Iris pigment epithelial cell (primary cell): Measurements from ENCODE around the gene DMBT1.

Source experiments
- DNase-seq: peaks from one replicate; pipeline ENCODE4 v3.0.0-alpha.2; 2011; ENCODE audit warnings: low read depth

Gene DMBT1

DNA sequence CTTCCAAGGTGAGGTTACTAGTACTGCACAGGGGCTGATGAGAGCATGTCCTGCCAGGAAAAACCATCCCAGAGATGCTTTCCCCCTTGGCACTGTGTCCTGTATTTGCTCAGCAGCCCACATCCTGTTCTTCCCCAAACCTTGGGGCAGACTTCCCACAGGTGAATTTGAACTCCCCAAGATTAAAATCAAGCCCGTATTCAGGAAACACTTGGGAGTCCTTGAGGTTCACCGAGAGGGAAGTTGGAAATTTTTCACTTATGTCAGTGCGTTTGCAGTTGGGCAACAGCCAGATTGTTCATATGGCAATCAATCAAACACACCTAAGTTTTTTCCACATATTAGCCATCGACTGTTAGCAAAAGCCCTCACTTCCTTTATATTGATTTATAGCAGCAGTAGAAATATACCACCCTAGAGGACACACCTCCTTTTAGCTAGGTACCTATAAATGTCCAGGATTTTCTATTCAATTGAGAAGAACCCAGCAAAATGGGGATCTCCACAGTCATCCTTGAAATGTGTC lies at the start of gene DMBT1:
TSS of gene DMBT1 (plus strand) at position 476 of the 526 bp plus-strand sequence. CDS start at position 493, 17 bp downstream.
- no peak for DNase-seq

DNA sequence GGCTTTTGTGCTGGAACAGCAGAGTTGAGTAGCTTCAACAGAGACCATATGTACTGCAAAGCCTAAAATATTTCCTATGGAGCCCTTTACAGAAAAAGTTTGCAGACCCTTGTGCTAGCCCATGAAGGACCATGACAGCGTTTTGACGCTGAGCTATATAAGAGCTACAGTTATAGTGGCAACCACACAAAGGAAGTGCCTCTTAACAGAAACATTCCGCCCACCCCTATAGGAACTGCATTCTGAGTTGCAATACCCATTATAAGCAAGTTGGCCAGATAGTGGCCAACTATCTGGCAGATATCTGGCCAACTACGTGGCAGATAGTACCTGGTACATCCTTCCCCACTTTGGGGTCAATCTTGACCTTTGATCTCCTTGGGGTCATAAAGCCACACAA lies 47.5 kb upstream of the DMBT1 start:
- DNase-seq: no peak

DNA sequence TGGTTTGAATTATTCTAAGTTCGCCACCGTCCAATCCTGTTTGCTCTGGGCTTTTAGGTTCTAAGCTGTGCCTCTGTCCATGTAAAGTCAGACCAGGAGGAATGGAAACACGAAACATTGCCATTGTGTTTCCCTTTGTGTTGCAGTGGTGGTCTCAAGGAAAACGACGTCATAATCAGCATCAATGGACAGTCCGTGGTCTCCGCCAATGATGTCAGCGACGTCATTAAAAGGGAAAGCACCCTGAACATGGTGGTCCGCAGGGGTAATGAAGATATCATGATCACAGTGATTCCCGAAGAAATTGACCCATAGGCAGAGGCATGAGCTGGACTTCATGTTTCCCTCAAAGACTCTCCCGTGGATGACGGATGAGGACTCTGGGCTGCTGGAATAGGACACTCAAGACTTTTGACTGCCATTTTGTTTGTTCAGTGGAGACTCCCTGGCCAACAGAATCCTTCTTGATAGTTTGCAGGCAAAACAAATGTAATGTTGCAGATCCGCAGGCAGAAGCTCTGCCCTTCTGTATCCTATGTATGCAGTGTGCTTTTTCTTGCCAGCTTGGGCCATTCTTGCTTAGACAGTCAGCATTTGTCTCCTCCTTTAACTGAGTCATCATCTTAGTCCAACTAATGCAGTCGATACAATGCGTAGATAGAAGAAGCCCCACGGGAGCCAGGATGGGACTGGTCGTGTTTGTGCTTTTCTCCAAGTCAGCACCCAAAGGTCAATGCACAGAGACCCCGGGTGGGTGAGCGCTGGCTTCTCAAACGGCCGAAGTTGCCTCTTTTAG lies 46.3 kb upstream of the DMBT1 start:
- DNase-seq: no peak

DNA sequence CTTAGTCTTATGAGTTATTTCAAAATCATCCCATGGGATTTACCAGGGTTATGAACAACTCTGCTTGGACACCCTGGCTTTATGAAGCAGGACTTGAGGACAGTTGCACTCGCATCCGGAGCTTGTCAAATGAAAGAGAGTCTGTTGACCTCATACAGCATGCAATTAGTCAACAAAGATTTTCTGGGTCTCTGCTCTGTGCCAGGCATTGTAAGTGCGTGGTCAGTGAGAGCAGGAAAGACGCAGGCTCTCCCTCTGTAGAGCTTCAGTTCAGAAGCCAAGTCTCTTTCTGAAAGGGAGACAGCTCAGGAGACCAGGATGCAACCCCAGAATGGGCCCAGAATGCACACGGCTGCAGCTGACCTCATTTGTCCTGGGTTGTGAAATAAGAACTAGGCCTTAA lies 45.5 kb upstream of the DMBT1 start:
- DNase-seq: no peak

DNA sequence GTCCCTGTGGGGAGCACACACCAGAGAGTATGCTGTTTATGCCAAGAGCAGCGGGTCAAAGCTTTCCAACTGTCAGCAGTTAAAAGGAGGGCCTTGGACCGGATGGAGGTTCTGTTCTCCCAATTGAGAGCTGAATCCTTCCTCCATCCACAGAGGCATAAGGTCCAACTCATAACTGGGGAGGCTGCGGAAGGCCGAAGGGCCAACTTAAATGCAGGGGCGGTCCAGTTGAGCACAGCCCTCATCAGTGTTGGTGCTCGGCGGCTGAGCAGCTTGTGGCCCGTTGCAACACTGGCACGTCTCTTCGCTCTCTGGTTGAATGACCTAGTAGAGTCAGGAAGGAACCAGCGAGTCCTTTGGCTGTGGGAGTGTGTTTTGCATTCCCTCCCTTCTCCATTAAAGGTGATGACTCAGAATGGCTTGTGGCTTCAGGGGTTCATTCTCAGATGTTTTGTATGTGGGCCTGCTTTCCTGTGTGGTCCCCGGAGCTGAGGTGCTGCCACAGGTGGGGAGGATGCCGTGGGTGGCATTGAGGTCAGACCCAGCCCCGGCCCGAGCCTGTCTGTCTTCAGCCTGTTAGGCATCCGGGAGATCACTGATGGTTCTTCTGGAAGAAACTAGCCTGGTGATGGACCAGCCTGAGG lies 44.8 kb upstream of the DMBT1 start:
- DNase-seq: no peak

DNA sequence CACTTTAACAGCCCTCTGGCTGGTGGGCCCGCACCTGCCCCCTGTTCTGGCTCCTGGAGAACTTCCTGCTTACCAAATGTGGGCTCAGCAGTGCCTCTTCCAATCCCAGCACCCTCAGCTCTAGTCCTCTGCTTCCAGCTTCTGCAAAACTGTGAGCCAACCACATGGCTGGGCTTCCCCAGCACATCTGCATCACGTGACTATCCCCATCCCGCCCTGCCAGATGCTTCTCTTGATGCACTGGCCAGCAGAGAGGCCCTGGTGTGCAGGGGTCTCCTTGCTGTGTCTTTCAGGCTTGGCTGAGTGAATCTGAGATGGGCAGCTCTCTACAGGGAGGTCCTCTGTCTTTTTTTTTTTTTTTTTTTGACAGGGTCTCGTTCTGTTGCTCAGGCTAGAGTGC lies 43.8 kb upstream of the DMBT1 start:
- no peak for DNase-seq

DNA sequence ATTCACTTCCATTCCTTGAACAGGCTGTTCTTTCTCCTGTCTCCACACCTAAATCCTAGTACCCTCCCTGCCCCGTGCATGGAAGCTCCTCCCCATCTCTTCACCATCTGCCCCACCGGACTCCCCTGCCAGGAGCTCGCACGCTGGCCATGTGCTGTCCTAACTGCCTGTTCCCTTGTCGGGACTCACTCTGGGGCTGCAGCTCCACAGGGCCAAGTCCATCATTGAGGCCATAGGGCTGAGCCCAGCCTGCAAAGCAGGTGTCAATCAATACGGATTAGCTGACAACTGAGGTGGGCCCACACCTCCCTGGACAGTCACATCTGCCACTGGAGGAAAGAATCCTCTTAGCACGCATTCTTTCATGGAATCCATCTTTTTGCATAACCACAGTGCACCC lies 41.4 kb upstream of the DMBT1 start:
- no peak for DNase-seq

DNA sequence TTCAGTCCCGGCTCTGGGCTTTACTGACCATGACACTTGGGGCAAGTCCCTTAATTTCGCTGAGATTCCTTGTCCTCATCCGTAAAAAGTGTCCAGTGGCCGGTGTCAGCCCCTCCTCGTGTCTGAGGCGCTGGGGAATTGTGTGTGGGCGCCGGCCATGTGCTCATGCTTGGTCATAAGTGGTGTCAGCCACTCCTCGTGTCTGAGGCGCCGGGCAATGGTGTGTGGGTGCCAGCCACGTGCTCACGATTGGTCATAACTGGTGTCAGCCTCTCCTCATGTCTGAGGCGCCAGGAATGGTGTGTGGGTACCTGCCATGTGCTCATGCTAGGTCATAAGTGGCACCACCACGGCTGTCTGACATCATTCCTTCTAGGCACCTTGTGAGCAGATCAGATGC lies 40.7 kb upstream of the DMBT1 start:
- no peak for DNase-seq

DNA sequence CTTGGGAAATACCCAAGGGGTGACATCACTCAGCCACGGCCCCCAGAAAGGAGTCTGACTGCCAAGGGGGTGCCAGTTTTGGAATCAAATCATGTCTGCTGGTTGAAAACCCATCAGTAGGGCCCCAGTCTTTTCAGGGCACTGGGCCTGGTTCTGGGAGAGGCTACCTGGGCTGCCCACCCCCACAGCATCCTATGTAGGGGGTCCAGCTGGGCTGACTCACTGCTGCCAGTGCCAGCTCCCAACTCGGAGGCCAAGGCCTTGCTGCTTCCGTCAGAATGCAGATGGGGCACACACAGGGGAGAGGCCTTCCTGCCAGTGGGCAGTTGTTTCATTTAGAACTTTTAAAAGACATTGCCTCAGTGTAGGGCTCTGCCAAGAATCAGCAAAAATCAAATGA lies 39.5 kb upstream of the DMBT1 start:
- DNase-seq: no peak

DNA sequence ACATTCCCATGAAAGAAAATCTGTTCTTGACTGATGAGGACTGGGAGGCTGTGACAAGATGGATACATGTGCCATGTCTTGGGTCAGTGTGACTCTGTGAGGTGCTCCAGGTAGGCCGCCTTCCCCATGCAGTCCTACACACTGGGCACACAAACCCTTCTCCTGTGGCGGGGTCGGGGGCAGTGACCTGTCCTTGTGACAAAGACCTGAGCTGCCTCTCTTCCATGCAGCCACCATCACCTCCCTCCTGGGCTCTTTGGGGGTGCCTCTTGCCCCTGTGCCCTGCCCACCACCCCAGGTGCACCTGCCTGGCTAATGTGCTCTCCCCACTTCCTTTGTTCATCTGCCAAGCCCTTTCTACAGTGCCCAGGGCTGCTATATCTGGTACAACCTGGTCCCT lies 35.7 kb upstream of the DMBT1 start:
- no peak for DNase-seq

DNA sequence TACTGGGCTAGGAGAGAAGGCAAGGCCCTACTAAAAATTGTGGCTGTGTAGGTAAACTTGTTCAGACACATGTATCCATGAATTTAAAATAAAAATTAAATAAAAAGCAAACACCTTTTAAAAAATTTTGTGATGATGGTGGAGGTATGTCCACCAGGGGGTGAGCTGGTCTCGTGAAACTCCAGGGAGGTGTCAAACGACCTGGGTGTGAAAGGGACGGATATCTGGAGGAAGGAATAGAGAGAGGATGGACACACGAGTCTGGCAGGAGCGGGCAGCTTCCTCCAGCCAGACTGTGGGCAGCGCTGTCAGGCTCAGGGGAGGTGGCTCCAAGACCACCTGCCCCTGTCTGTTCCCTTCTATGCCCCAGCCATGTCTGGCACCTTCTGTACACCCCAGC lies 34.8 kb upstream of the DMBT1 start:
- DNase-seq: no peak

DNA sequence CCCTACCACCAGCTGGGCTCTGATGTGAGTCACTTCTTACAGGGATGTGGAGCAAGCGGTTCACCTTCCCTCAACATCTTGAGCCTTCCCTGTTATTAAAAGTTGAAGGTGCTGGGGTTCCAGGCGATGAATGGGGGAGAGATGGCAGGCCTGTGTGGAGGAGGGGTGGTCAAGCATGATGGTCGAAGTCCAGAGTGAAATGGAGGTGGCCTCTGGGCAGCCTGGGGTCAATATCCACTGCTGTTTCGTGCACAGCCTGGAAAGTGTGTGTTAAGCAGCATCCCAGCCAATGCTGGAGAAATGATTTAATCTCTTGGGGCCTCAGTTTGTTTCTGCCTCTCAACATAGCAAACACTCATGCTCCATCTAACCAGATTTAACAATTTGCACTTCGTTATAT lies 33.7 kb upstream of the DMBT1 start:
- DNase-seq: no peak

DNA sequence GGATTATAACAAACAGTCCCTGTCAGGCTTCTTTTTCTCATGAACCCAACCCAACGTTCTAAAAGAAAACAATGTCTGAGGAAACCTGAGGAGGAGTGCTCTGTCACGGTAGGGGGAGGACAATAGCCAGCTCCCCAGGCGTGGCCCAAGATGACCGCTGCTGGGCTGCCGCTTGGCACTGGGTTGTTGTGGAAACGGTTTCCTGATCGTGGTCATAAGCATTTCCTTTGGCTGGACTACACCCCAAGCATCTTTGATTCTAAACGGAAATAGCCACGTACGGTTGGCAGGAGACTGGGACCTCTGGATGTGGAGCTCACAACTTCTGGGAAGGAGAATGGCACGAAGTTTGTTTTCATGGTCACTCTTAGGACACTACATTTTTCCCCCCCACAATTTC lies 30.4 kb upstream of the DMBT1 start:
- DNase-seq: no peak

DNA sequence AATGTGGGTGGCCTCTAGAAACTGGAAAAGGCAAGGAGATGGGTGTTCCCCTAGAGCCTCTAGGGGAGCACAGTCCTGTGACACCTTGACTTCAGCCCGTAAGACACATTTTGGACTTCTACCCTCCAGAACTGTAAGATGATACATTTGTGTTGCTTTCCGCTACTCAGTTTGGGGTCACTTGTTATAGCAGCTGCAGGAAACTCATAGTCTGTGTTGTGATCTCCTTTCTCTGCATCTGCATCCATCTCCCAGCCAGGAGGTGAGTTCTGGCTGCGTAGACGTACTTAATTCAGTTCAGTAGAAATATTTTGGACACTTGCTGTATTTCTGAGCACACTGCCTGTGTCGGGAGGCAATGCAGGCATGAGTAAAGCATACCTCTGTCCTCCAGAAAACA lies 29.3 kb upstream of the DMBT1 start:
- DNase-seq: no peak

DNA sequence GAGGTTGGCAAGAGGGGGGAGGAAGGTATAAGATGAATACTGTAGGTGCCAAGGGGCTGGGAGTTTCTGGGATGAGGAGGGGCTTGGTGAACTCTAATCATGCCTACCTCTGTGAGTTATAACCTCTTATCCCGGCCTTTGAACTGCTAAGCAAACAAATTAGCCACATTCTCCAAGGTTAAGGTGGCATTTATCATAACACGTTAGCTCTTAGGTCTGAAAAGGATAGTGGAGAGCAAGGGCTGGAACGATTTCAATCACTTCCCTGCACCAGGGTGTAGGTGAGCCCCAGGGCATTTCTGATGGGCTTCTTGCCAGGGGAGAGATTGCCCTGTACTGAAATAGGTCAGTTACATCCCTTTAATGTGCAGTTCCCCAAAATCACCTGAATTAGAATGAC lies 28.6 kb upstream of the DMBT1 start:
- DNase-seq: no peak

DNA sequence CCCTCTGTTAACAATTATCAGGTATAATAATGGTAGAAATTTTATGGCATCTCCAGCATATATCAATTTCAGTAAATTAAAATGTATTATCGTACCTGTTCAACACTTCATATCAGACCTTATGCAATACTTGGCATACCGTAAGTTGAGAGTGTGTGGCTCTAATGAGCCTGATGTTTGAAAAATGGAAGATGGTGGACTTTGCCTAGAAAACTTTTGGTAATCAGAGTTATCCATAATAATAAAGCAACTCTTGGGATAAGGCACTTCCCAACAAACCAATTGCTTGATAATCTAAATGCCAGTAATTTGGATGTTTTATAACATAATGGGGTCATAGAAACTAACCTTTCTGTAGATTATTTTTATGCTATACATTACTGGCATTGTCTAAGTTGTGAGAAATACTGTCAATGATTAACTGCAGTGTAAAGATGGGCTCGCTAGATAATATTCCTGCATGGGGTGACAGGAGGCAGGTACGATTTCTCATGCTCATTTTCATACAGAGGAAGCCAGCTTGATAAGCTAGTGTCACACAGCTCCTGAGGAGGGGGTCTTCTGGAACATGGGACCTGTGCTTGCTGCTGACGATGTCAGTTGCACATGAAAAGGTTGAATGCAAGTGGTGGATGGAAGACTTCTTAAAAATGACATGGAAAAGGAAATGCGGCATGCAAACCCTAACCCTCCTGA lies 27.8 kb upstream of the DMBT1 start:
- DNase-seq: no peak

DNA sequence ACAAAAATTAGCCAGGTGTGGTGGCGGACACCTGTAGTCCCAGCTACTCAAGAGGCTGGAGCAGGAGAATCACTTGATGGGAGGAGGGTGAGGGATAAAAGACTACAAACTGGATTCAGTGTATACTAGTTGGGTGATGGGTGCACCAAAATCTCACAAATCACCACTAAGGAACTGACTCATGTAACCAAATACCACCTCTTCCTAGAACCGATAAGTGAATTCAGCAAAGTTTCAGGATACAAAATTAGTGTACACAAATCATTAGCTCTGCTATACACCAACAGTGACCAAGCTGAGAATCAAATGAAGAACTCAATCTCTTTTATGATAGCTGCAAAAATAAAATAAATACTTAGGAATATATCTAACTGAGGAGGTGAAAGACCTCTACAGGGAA lies 23.0 kb upstream of the DMBT1 start:
- no peak for DNase-seq

DNA sequence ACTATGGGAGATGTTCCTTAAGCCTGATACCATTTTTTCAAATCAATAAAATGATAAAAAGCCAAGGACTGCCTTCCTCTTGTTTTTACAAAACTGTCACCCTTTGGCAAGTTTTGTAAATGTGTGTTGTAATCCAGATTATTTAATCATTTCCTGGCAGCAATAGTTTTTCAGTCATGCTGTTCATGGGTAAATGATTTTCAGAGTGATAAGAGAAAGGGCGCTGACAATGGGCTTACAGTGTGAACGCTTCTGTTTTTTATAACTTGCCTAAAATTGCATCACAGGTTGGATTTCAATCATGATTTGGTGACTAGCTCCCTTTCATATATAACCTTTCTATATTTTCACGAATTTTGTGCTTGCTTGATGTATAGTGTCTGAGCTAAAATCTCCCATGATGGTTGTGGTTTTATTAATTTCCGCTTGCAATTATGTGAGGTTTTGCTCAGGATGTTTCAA lies 19.0 kb upstream of the DMBT1 start:
- DNase-seq: no peak

DNA sequence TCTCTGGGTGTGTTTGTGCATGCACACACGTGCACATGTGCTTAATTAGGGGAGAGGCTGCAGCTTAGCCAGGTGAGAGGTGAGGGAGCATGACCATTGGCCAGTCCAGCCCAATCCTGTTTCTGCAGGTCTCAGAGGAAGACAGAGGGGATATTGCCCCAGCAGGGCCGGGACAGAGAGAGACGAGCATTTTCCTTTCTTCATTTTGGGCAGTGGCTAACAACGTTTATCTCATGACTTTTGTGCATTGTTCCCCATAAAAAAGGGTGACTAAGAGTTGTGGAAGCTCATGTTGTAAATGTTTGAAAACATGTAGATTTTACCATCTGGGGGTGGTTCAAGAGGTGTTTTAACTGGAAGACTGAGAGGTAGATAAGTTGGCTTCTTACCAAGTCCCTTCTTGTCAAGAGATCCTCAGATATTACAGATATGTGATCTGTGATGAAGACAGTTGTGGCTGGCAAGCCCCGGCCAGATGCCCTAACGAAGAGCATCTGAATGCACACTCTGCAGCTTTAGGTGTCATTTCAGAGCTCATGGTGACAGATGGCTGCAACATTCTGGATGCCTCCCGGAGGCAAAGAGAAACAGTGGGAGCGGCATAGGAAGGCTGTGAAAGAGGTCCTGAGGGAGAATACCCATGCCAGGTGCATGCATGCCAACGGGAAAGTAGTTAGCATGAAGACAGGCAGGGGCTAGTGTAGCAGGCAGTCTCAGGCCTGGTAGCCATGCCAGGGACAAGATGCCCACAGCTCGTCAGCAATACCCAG lies 16.7 kb upstream of the DMBT1 start:
- no peak for DNase-seq

DNA sequence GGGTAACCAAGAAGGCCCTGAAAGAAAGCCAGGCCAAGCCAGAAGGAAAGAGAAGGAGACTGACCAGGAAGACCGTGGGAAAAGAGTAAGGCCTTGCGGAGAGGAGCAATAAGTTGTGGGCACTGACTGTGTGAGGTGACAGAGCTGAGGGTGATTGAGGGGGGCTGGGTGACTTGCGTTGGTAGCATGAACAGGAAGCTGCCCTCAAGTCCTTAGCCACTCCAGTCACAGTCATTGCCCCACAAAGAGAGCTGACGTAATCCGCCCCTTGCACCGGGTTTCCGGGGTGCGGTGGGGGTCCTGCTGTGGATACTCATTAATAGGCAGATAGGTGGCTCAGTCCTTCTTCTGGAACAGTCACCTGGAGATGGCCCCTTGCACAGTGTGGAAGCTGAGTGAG lies 16.1 kb upstream of the DMBT1 start:
- no peak for DNase-seq

DNA sequence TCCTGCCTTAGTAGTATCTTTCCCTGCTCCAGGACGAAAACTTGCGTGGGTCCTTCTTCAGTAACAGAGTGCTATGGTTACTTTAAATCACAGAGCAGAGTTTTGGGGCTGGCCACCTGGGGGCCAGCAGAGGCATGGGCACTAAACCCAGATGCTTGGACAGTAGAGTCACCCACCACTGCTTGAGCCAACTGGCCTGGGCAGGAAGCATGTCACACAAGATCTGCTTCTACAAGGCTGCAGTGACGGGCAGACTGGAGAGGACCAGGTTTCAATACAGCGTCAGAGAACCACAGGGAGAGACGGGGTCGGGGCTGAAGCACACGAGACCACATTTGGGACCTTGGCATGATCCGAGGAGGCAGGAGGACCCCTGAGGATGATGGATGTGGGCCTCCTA lies 14.3 kb upstream of the DMBT1 start:
- DNase-seq: no peak

DNA sequence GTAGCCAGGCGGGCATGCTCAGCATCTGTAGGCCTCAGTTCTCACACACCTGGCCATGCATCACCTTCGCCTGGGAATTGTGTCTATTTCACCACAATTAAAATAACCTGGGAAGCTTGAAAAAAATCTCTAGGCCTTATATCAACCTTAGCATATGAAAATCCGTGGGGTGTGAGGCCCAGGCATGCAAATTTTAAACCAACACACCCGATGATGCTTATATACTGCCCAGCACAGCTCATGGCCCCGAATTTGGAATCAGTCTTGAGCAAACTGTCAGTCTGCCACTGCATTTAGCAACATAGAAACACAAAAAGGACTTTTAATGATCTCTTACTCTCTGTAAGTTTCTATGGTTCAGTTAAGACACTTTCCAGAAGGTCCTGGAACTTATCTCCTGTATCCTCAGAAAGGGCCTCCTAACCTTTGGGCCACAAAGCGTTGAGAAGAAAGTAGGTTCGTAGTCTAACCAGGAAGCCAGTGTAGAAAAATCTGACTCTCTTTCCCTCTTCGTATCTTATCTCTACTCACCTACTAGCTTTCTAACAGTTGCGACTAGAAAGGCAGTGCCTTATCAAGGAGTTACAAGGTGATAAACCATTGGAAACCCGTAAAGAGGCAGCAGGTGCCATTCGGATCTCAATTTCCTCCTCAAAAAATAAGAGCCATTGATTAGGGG lies 12.0 kb upstream of the DMBT1 start:
- no peak for DNase-seq
